Uterus (tissue), 2 donors: ENCODE data around the gene SKIDA1.

Experiments
- CTCF ChIP-seq, 4 experiments: fragments of 200-600 bp in 2 of 4; fragments of 450-650 bp in 2 of 4; sonication (generic) in 2 of 4; IDR thresholded peaks; one replicate each; pipeline ENCODE4 v1.5.1; 2016 to 2019; ENCODE audit warnings: antibody characterized with exemption in 4 of 4, mild to moderate bottlenecking in 2 of 4, moderate library complexity in 1 of 4
- POLR2A ChIP-seq, 2 donors: fragments of 450-650 bp; IDR thresholded peaks; one replicate each; pipeline ENCODE4 v1.6.1; 2016; ENCODE audit warnings: antibody characterized with exemption in 2 of 2, mild to moderate bottlenecking in 1 of 2, moderate library complexity in 1 of 2

- no peak for TF ChIP-seq CTCF (IDR thresholded peaks at IDR 0.05)
- no peak for TF ChIP-seq POLR2A (IDR thresholded peaks at IDR 0.05)
Measured at GRCh38 chr10:21522631-21523406, 2.7 kb downstream of the SKIDA1 start.
